Measurements from ENCODE around the gene AKAP8L. TPM values are rescaled to one million over a fixed set of nuclear protein-coding genes. Genes with fewer than 3 reads are reported as not detected.

Gene AKAP8L
- total RNA-seq, 4 donors from 2014 or later = 82.4 to 157 (median 117) TPM

- Histone ChIP-seq H3K9me3 (no peaks in the 10 kb centered on the region), H3K4me1 (peaks cover 7 to 26% of the 10 kb centered on the region in 2 donors), H3K27me3 (no peaks in the 10 kb centered on the region), H3K27ac (peak overlapping the region; percentile 91 to 98), H3K36me3 (no peaks in the 10 kb centered on the region), H3K4me3 (peak overlapping the region; percentile 87 to 95)
- peak; percentile 48 to 69 for DNase-seq
- TF ChIP-seq CTCF (IDR thresholded peaks at IDR 0.05) (no peak), POLR2A (IDR thresholded peaks at IDR 0.05) (peak in 1 of 2 donors; percentile 26)
- intact Hi-C loops (cut with DNase I; ENCODE audit: low total_unique reads) = no loop called here
Observed at GRCh38 chr19:15331419-15332310, 87.1 kb downstream of the AKAP8L start.

DNA sequence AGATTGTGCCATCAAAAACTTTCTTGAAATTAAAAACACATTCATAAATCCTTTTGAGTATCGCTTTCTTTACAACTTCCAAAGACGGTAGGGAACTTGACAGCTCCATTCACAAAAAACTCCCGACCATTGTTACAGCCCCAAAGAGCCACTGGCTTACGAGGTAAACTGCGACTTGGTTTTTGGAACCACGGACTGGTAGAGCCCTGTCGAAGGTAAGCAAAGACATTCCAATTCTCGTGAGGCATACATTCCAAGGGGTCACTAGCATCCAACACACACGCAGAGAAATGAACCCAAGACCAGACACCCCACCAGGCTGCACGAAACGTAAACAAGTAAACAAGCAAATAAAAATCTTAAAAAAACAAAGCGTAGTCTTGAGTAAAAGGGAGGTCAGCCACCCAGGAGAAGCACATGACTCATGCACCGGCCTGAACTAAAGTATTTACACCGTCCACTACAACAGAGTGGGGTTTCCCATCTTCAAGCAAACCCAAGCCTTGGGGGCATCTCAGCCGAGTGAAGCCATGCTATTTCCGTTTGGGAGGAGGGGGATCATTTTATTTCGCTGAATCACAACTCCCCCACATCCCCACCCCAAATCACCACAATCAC lies 87.9 kb downstream of the AKAP8L start:
- no peak for DNase-seq
- H3K36me3 ChIP-seq = no peaks in the 10 kb centered on the region
- TF ChIP-seq POLR2A (IDR thresholded peaks at IDR 0.05) = no peak
- TF ChIP-seq CTCF (IDR thresholded peaks at IDR 0.05) = no peak
- H3K9me3 ChIP-seq = no peaks in the 10 kb centered on the region
- no peaks in the 10 kb centered on the region for H3K27me3 ChIP-seq
- H3K4me3 ChIP-seq = peak overlapping the region; percentile 87 to 95
- H3K4me1 ChIP-seq = peaks cover 7 to 26% of the 10 kb centered on the region in 2 donors
- intact Hi-C loops (cut with DNase I; ENCODE audit: low total_unique reads) = no loop called here
- H3K27ac ChIP-seq = peak overlapping the region; percentile 91 to 98

MicroRNAs within 50 kb of the gene (microRNA counts, 767-probe panel; counts per million panel counts)
- microRNA hsa-miR-1470 = 0 counts per million in 2 donors

Small RNAs within 50 kb of the gene (microRNA-seq; reads per million reads assigned to microRNA genes)
- not detected for gene MIR1470 (ENCODE audit: borderline microRNAs expressed, borderline replicate concordance)

Small RNAs within 50 kb of the gene (small RNA-seq; reads per million reads assigned to genes)
- gene AC005776.1 = not detected
- gene MIR1470 = not detected

Other genes with a start within 250 kb of the AKAP8L start
- 100 to 1,000 TPM in 2 of 4 donors, 10 to 100 TPM in 1, 1 to 10 TPM in 1; 9.4 to 166 (median 96.9) TPM for gene NOTCH3, start 218.0 kb downstream of the AKAP8L start, total RNA-seq
- gene EPHX3, start 186.5 kb downstream of the AKAP8L start, total RNA-seq = under 1 TPM in 2 of 4 donors, not detected in 2; 0.35 to 0.64 TPM
- gene BRD4, start 86.4 kb downstream of the AKAP8L start, total RNA-seq = 100 to 1,000 TPM in 1 of 4 donors, 10 to 100 TPM in 2, 1 to 10 TPM in 1; 5.6 to 156 (median 16.6) TPM
- gene AKAP8, start 39.2 kb downstream of the AKAP8L start, total RNA-seq = 10 to 100 TPM; 17.1 to 55.6 (median 39.2) TPM
- 10 to 100 TPM in 1 of 4 donors, 1 to 10 TPM in 3; 6.5 to 53.9 (median 8.5) TPM for gene WIZ, start 31.0 kb upstream of the AKAP8L start, total RNA-seq
- gene RASAL3, start 45.6 kb upstream of the AKAP8L start, total RNA-seq = 1 to 10 TPM in 2 of 4 donors, under 1 TPM in 1, not detected in 1; 0.51 to 4.3 (median 1.1) TPM
- gene PGLYRP2, start 60.5 kb upstream of the AKAP8L start, total RNA-seq = not detected
- gene CYP4F22, start 89.5 kb upstream of the AKAP8L start, total RNA-seq = not detected
- 1 to 10 TPM in 1 of 4 donors, not detected in 3; 1.5 TPM for gene CYP4F8, start 196.2 kb upstream of the AKAP8L start, total RNA-seq
- gene CYP4F3, start 221.9 kb upstream of the AKAP8L start, total RNA-seq = under 1 TPM in 2 of 4 donors, not detected in 2; 0.41 to 0.70 TPM